ENCODE measurements around the gene RGMA.

- TF ChIP-seq POLR2A (IDR thresholded peaks at IDR 0.05): no peak
- peak in 5 of 6 experiments; percentile 52 to 93 (median 73) for TF ChIP-seq CTCF (IDR thresholded peaks at IDR 0.05)
Measured at GRCh38 chr15:93087825-93088199, 1.2 kb downstream of the RGMA start.
